ENCODE results near the gene PCDHGB7.

Gene PCDHGB7

GRCh38 chr5:141382469-141383294, 34.8 kb upstream of the PCDHGB7 start, which contains the start of gene PCDHGA7:
TSS of gene PCDHGA7 (plus strand) at chr5:141382742. CDS start at chr5:141382900, 158 bp downstream.
- TF ChIP-seq CTCF (IDR thresholded peaks at IDR 0.05; ENCODE audit: low read depth, low read length) = peak; percentile 28; the same call in 1 of the 2 replicates
- peak within 1 kb of the TSS; percentile 53 for H3K4me3 ChIP-seq (ENCODE audit: low read depth, low read length)

- TF ChIP-seq CTCF (IDR thresholded peaks at IDR 0.05; ENCODE audit: low read depth, low read length) = no peak
- H3K4me3 ChIP-seq (ENCODE audit: low read depth, low read length) = no peak overlapping the region
Observed at GRCh38 chr5:141383345-141383744, 34.1 kb upstream of the PCDHGB7 start.

GRCh38 chr5:141384471-141385267, 32.8 kb upstream of the PCDHGB7 start:
- no peak for TF ChIP-seq CTCF (IDR thresholded peaks at IDR 0.05; ENCODE audit: low read depth, low read length)
- no peak overlapping the region for H3K4me3 ChIP-seq (ENCODE audit: low read depth, low read length)

GRCh38 chr5:141387557-141388311, 29.7 kb upstream of the PCDHGB7 start, which contains the start of gene PCDHGB4:
TSS of gene PCDHGB4 (plus strand) at chr5:141387698. CDS start at chr5:141387885, 187 bp downstream.
- peak within 1 kb of the TSS; percentile 41 for H3K4me3 ChIP-seq (ENCODE audit: low read depth, low read length)
- TF ChIP-seq CTCF (IDR thresholded peaks at IDR 0.05; ENCODE audit: low read depth, low read length) = peak; percentile 48

- no peak overlapping the region for H3K4me3 ChIP-seq (ENCODE audit: low read depth, low read length)
- TF ChIP-seq CTCF (IDR thresholded peaks at IDR 0.05; ENCODE audit: low read depth, low read length) = no peak
Observed at GRCh38 chr5:141388661-141389060, 28.8 kb upstream of the PCDHGB7 start.

- no peak overlapping the region for H3K4me3 ChIP-seq (ENCODE audit: low read depth, low read length)
- TF ChIP-seq CTCF (IDR thresholded peaks at IDR 0.05; ENCODE audit: low read depth, low read length) = no peak
Observed at GRCh38 chr5:141389153-141390042, 28.1 kb upstream of the PCDHGB7 start.

All from WI38 (cell line).